Nucleus accumbens (tissue), 56 donors: ENCODE data around the gene RBM45.

Experiments
- DNase-seq, 56 donors: peaks; one replicate each; lab custom pipeline; 2025; lab: John Stamatoyannopoulos, UW

Gene RBM45

DNA sequence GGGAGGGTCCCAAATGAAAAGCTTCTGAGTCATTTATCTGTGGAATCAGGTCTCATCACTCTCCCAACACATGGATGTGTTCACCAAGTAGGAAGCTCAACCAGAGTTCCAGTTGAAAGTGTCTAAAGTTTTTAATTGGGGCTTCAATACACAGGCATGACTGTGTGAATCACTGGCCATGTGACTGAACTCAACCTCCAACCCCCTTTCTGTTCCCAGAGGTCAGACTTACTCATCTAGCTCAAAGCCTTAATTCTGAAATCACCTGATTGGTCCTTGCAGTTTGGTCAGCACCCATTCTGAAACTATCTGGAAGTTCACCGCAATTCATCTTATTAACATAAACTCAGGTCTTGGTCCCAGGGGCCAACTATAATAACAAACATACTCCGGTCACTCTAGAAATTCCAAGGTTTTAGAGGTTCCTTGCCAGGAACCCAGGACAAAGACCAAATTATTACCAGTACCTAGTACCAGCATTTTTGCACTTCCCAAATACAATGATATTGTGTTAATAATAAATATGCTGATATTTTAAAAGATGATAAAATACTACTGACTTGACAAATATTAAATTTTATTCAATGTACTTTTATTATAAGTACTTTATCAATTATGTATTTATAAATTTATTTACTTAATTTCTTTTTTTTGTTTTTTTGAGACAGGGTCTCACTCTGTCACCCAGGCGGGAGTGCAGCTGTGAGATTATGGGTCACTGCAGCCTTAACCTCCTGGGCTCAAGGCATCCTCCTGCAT is 10.7 kb upstream of the RBM45 start:
- DNase-seq, result no peak

DNA sequence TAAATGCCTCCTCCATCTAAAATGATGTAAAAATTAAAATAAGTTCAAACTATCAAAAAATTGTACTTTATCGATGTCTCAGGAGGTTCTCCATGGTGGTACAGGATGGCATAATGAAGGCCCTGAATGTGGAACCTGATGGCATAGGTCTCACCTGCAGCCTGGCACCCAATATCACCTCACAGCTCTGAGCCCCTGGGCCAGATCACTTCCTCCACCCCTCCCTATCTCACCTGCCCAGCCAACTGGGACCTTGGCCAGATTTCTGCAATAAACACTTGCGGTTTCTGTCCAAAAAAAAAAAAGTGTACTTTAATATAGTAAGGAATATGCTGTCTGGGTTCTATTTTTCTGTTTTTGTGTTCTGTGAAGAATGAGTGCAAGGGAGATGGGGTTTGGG is 6.7 kb upstream of the RBM45 start:
- no peak for DNase-seq

DNA sequence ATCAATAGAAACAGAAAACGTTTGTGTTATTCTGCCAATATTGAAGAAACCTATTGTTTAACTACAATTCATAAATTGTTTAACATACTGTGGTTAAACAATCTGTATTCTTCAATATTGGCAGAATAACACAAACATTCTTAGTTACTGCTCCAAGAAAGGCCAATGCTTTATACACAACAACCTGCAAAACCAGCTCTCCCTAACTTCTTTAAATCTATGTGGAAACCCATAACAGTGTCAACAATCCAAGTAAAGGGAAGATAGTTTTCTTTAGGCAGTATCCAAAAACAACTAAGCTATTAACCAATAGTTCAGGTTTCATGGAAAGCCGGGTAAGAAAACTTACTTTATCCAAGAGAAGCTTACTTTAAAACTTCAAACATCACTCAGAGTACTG is 6.2 kb upstream of the RBM45 start:
- DNase-seq, result no peak

DNA sequence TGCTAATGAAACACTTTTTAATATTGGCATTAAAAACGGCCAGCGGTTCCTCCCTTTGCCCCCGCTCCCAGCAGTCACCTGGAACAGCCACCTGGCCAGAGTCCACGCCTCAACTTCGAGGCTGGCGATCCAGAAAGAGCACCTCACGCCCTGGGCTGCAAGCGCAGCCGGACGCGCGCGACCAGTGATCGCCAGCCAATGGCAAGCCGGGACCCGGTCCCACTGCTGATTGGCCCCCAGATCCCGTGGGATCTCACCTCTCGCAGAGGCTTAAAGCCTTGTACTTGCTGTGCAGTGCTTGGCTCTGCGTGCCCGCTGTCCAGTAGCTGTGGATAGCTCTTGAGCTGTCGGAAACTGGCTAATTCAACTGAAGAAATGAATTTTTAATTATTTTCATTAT is 4.1 kb upstream of the RBM45 start:
- DNase-seq, result no peak

DNA sequence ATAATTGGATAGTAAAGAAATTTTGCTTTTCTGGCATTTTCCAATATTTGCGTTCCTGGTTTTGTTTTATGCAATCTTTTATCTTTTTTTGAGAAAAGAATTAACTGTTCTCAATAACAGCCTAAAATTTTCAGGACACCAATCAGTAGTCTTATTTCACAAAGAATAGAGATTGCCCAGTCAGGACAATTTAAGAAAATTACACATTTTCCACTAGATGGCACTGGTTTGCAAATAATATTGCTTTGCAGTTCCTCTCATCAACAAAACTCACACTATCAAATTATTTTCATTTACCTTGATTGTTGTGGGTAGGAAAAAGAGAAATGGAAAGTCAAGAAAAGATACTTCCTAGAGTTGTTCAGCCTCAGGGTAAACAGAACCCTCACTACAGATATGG is 2.4 kb upstream of the RBM45 start:
- DNase-seq, result no peak

DNA sequence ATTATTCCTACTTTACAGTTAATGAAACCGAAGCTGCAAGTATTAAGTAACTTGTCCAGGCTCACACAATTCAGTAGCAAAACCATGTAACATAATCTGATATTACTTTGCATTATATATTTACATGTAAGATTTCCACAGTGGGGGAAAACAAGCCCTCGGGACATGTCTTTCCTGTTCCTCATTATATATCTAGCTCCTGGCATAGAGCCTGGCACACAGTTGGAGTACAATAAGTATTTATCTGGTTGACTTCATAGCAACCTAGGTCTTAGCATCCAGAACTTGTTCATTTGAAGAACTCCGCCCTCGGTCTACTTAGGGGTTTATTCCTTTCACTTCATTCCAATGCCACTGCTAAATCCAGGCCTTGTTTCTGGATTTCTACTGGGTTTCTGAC is 1.6 kb upstream of the RBM45 start:
- no peak for DNase-seq

DNA sequence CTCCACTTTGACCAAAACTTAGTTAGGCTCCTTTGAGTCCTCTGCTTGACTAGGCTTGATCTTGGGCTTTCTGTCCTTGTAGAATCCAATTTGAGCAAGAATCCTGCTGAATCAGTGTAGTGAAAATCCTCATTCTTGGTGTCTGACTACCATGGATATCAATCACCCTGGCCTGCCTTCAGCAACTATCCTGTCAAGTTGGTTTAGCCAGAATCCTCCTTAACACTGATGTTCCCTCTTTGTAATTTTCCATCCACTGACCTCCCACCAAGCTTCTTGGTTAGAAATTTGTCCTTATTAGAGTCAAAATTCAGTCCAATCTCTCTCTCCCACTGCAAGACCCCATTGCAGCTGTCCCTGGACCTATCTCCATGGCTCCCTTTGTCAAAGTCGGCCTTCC is 494 bp upstream of the RBM45 start:
- no peak for DNase-seq

DNA sequence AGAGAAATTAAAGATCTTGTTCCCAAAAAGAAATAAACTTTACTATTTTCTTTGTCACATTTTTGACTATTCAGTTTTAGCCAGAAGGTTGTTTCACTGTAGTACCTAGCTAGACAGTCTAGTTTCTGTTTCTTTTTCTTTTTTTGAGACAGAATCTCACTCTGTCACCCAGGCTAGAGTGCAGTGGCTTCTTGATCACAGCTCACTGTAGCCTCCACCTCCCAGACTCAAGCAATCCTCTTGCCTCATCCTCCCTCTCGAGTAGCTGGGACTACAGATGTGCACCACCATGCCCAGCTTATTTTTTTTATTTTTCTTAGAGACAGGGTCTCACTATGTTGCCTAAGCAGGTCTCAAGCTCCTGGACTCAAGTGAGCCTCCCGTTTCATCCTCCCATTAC is 2.2 kb downstream of the RBM45 start:
- DNase-seq, result no peak

DNA sequence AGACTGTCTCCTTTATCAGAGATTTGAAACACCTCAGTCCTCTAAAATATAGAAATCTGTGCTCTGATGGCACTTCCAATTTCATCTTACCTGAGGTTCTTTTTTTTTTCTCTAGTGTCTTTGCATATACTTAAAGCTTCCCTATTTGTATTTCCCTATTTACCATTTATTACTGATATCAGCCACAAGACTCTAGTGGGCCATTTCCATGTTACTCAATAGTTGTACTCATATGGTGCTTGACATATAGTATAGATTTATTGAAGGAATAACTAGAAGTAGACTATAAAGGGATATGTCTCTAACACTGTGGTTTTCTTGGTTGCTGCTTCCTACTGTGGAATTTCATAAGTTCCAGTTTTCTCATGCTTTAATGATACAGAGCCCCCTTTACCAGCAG is 3.0 kb downstream of the RBM45 start:
- DNase-seq, result no peak

DNA sequence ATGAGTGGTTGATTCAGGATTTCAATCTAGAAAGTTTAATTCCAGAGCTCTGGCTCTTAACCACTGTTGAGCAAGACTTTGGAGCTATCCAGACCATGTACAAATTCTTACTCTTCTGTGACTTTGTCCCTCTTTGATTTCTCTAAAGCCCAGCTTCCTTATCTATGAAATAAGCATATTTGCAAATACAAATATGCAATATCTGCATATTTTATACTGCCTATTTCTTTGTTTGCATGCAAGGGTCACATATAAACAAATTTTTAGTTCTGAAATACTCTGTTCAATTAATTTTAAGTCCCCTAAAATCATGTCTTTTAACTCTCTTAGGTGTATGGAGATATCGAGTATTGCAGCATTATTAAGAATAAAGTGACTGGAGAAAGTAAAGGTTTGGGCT is 5.5 kb downstream of the RBM45 start:
- no peak for DNase-seq

DNA sequence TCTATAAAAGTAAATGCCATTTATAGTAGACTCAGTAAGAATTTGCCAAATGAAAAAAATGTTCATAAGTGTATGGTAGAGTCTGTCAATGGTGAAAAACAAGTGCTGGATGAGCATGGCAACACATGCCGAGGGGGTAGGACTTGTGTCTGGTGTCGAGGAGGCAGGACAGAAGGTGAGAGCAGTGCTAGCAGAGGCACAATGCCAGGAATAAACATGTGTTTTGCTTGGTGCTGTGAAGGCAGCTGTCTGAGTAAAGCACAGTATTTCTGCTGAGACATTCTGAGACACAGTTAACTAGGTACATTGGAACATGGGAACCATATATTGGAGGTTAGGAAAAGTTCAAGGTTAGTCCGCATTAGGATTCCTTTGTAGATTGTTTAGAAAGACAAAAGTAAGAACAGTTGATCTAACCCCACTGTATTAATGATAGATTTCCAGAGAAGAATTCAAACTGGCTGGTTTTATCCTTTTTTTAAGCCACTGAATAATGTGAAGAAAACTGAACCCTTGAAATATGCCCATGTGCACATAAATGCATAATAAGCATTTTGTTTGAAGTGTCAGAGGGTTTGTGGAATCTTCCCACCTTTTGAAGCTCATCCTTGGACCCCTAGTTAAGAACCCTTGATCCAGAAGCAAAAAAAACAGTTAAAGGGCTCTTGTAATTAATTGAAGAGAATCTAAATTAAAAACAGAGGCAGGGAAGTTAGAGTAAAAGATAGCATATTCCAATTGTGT is 7.1 kb downstream of the RBM45 start:
- DNase-seq, result no peak

DNA sequence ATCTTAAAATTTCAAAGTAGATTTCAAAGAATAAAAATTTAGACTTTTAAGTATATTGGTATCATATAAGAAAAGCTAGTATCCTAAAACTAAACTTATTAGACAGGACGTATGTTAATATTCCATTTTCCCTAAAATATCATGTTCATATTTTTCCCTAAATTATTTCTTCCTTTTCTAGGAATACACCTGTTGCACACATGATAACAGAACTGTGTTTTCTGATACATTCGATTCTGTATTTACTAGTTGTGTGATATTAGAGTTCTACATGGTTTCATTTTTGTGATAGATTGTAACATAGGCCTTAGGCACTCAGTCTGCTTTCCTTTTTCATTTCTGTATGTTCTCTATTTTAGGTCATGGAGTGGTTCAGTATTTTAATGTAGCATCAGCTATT is 10.9 kb downstream of the RBM45 start:
- DNase-seq, result no peak

DNA sequence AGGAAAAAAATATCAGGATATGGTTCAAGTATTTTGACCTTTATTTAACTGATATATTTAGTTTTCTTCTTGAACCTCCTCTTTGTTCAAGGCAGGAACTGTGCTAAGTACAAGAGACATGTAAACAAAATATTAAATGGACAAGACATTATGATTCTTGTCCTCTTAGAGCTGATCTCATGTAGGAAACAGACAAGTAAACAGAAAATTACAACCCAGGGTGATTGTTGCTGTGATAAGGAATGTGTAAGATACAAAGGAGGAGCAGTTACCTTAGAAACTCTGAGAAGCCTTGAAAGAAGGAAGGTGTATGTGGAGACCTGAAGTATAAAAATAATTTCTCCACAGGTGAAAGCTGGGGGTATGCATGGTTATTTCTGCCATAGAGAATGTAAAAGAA is 12.9 kb downstream of the RBM45 start:
- no peak for DNase-seq

DNA sequence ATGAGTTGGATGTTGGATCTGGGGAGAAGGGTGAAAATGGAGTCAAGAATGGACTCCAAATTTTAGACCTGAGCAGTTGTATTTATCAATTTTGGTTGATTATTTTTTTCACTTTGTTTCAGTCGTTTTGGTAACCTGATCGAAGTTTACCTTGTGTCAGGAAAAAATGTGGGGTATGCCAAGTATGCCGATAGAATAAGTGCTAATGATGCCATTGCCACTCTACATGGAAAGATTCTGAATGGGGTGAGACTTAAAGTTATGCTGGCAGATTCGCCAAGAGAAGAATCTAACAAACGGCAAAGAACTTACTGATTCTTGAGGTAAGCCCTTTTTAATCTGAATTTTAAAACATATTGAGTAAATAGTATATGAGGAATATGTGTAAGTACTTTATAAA is 13.6 kb downstream of the RBM45 start:
- no peak for DNase-seq

DNA sequence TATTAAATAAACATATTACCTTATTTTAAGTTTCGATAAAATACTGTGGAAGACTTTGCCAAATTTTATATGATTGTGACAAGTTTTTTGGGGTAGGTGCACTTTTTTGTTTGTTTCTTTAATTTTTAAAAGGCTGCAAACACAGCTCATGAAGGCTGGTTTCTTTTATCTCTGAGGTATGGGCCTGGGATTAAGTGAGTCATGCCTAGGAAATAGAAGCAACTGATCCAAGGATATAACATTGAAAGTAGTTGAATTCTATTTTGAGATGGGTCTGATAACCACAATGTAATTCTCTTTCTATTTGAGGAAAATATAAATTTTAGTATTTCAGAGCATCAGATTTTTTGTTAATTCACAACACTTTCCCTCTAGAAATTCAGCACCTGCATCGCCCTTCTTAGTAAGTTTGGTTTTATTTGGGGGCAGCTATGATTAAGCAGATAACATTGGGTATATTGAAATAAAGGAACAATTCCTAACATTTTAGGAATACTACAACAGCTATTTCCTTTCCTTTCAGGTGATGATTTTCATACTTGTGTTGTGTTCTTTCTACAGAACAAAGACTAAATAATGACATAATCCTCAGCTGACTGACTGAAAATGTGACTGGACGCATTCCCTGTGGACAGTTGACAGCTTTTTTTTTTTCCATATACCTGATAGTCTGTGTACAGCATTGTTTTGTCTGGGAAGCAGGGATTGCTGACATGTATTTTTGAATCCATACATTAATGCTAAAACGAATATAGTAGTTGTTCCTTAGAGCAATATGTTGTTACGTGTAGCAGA is 16.8 kb downstream of the RBM45 start:
- DNase-seq, result no peak

DNA sequence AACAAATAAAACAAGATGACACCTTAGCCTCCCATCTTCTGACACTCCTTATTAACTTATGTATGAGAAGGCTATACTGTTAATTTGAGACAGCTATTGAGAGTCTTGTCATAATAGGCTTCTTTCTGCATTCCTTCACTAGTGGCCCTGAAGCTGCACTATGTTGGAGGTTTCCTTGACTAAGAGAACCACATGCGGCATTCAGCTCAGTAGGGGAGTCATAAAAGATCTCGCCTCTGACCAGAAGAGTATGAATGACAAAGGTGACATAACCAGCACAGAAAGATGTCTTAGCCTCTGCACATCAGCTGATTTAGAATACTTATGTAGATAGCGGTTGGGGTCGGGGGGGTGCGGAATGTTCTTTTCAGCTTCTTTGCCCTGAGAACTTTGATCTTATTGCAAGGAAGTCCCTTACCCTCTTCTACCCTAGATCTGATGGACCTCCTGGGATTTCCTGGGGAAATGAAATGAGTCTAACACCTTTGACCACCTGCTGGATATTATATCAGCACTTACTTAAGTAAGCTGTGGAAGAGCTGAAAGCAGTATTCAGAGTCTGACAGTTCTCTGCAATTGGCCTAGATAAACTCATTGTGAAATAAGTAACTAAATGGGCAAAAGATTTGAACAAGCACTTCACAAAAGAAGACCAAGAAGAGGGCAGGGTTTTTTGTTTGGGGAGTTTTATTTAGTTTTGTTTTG is 24.2 kb downstream of the RBM45 start:
- no peak for DNase-seq

DNA sequence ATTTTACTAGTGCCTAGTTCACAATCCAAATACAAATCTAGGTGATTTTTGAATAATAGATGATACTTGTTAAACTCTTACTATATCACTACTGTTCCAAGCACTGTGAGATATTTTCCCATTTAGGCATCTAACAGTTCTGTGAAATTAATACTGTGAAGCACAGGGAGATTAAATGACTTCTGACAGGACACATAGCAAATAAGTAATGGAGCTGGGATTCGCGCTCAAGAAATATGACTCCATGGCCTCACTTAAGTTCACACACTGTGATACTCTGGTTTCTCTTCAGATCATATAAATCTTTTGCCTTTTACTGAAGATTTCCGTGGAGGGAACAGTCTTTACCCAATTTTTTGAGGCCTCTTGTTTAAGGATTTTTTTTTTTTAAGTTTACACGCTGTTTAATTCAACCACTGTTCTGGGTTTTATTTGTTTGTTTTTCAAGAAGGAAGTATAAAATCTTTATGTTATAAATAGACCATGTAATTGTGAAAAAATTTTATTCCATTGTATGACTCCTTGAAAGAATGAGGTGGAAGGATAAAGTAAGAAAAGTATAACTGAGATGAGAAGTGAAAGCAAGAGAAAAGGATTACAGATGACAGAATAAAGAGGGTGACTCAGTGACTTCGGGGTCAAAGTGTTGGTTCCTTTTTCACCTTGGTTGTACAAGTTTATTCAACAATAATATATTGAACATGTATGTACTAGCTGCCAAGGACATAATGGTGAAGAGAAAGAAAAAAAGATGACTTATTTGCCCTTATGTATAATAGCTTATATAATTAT is 30.2 kb downstream of the RBM45 start:
- DNase-seq, result no peak

DNA sequence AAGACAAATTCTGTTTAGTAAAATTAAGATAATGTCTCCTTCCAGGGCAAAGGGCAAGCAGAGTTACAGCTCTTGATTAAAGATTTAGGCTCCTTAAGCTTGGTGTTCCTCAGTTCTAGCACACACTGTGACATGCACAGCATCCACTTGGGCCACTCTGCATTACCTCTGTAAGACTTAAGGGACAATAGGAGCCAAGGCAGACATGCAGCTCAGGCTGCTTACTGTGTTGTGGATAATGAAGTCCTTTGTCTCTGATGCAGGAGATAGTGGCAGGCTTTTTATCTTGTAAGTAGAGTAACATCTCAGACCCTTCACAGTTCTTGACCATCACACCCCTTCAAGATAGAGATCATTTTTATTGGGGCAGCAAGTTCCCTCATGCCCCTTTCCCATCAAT is 31.2 kb downstream of the RBM45 start:
- DNase-seq, result no peak

DNA sequence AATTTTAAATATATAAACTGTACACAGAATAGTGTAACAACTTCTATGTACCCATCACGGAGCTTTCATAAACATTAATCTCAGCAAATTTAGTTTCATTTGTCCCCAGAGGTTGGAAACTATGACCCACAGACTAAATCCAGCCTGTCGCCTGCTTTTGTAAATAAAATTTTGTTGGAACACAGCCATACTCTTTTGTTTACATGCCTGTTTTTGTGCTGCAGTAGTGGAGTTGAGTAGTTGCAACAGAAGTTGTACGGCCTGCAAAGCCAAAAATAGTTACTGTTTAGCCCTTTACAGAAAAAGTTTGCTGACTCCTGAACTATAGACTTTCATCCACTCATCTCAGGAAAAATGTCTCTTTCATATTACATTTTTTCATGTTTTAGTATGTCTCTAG is 39.8 kb downstream of the RBM45 start:
- DNase-seq, result no peak

DNA sequence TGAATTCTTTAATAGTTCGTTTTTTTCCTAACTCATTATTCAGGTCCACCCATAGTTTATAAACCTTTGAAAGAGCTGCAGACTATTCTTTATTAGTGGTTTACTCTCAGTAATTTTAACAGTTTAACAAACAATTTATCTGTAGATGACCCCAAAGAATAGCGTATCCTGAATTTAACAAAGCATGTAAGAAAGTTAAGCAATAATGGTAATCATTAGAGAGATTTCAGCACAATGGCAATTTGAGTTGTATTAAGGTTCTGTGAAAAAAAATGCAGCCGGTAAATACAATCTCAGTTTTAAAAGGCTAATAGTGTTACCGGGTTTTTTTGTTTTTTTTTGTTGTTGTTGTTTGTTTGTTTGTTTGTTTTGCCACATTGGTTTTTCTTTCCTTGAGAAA is 40.3 kb downstream of the RBM45 start:
- DNase-seq, result no peak
